HEK293T (cell line): ENCODE data around the gene CAPN5.

Experiments used
- BHLHE40 ChIP-seq: fragments of 450-650 bp; IDR thresholded peaks from 2 replicates; pipeline ENCODE4 v1.6.1; 2016; ENCODE audit warnings: mild to moderate bottlenecking, moderate library complexity, borderline replicate concordance
- FOXA1 ChIP-seq: fragments of 450-650 bp; IDR thresholded peaks from 2 replicates; pipeline ENCODE4 v1.6.1; 2016; ENCODE audit warnings: mild to moderate bottlenecking
- NFRKB ChIP-seq: fragments of 450-650 bp; IDR thresholded peaks from 2 replicates; pipeline ENCODE4 v1.6.1; 2016; ENCODE audit warnings: mild to moderate bottlenecking, moderate library complexity
- SP1 ChIP-seq: fragments of 450-650 bp; IDR thresholded peaks from 2 replicates; pipeline ENCODE4 v1.6.1; 2017

- TF ChIP-seq BHLHE40 = no peak
- TF ChIP-seq SP1 = no peak
- no peak for TF ChIP-seq FOXA1
- no peak for TF ChIP-seq NFRKB
Observed at GRCh38 chr11:77107950-77108349, 41.2 kb downstream of the CAPN5 start.
